GM12878 (cell line): ENCODE data around the gene RGMB. TPM values are rescaled to one million over a fixed set of nuclear protein-coding genes. Genes with fewer than 3 reads are reported as not detected.

Source experiments
- ATAC-seq: fragments of 200-7000 bp; cut with Tn5 transposase; 3 replicates; pipeline ENCODE4 v1.9.1; 2020; ENCODE audit warnings: mild to moderate bottlenecking, moderate library complexity
- BruUV-seq: library from RNA; stranded (reverse); fragments of 400-500 nt; replicated peaks from 2 replicates; lab custom pipeline; 2021; lab: Mats Ljungman, UMichigan
- CTCF ChIA-PET: fragments of 300-600 bp; sonication (Branson Sonifier 250); formaldehyde crosslinking; extraction: SDS; loops from one replicate; lab custom pipeline; 2021; ENCODE audit warnings: inconsistent platforms; lab: Yijun Ruan, JAX
- POLR2A ChIA-PET: fragments of 350-600 bp; formaldehyde crosslinking; extraction: SDS; loops from one replicate; lab custom pipeline; 2021; ENCODE audit warnings: inconsistent platforms; lab: Charles Lee
- RAD21 ChIA-PET: fragments of 300-600 bp; sonication (Branson Sonifier 250); formaldehyde crosslinking; loops from one replicate; lab custom pipeline; 2023; ENCODE audit warnings: antibody characterized with exemption; ENCODE audit not compliant: unreplicated experiment; lab: Charles Lee
- SMC1A ChIA-PET: fragments of 300-600 bp; sonication (Branson Sonifier 250); formaldehyde crosslinking; loops from one replicate; lab custom pipeline; 2023; ENCODE audit not compliant: unreplicated experiment, uncharacterized antibody; lab: Charles Lee
- DNase-seq: peaks from one replicate; pipeline ENCODE4 v3.0.0-alpha.2; 2011; ENCODE audit warnings: low read depth, low spot score
- FAIRE-seq: peaks from 3 replicates; lab custom pipeline; 2011; peaks lifted over from hg19 to GRCh38; lab: Jason Lieb, UNC
- H2AFZ ChIP-seq: 2 replicates; pipeline ENCODE4 v1.6.0; 2011; ENCODE audit warnings: low read depth, low read length, control low read depth; ENCODE audit not compliant: control insufficient read depth
- H3K27ac ChIP-seq: 2 replicates; pipeline ENCODE4 v1.5.1; 2011; ENCODE audit warnings: control low read depth; ENCODE audit not compliant: control insufficient read depth, insufficient read depth
- H3K27me3 ChIP-seq, 2 experiments: replicated peaks in 1 of 2; 2 replicates each; pipeline versions ENCODE4 v1.6.0 to v1.6.1; 2011; ENCODE audit warnings: low read length in 1 of 2; ENCODE audit not compliant: control insufficient read depth in 2 of 2, insufficient read depth in 2 of 2
- H3K36me3 ChIP-seq, 2 experiments: 2 replicates each; pipeline ENCODE4 v1.5.1; 2011; ENCODE audit warnings: low read length in 1 of 2; ENCODE audit not compliant: control insufficient read depth in 2 of 2, insufficient read depth in 2 of 2
- H3K4me1 ChIP-seq: 2 replicates; pipeline ENCODE4 v1.6.1; 2011; ENCODE audit warnings: mild to moderate bottlenecking, low read length, moderate library complexity, mixed read lengths; ENCODE audit not compliant: control insufficient read depth, insufficient read depth
- H3K4me2 ChIP-seq: 2 replicates; pipeline ENCODE4 v1.6.0; 2011; ENCODE audit warnings: control low read depth; ENCODE audit not compliant: control insufficient read depth, insufficient read depth
- H3K4me3 ChIP-seq: fragments of 200-600 bp; sonication (generic); 2 replicates; pipeline ENCODE4 v1.5.1; 2016
- H3K79me2 ChIP-seq: 2 replicates; pipeline ENCODE4 v1.6.0; 2011; ENCODE audit warnings: low read length; ENCODE audit not compliant: control insufficient read depth, insufficient read depth
- H3K9ac ChIP-seq: 2 replicates; pipeline ENCODE4 v1.8.0; 2011; ENCODE audit warnings: low read length, control low read depth, mixed read lengths; ENCODE audit not compliant: control insufficient read depth, insufficient read depth
- H3K9me3 ChIP-seq: replicated peaks from 3 replicates; pipeline ENCODE4 v1.5.1; 2011; ENCODE audit warnings: mild to moderate bottlenecking, low read length; ENCODE audit not compliant: control insufficient read depth, insufficient read depth
- H4K20me1 ChIP-seq: 2 replicates; pipeline ENCODE4 v1.6.0; 2011; ENCODE audit not compliant: control insufficient read depth, insufficient read depth
- ATF2 ChIP-seq: IDR thresholded peaks from 2 replicates; pipeline ENCODE4 v1.6.1; 2012; ENCODE audit warnings: low read length, inconsistent platforms
- BCL3 ChIP-seq: IDR thresholded peaks from 2 replicates; pipeline ENCODE4 v1.6.1; 2011; ENCODE audit warnings: borderline replicate concordance, low read depth, mild to moderate bottlenecking, moderate library complexity, low read length; ENCODE audit not compliant: insufficient read depth, poor library complexity, severe bottlenecking
- DPF2 ChIP-seq: fragments of 450-650 bp; IDR thresholded peaks from 2 replicates; pipeline ENCODE4 v1.6.1; 2017; ENCODE audit warnings: mild to moderate bottlenecking
- E2F4 ChIP-seq: IDR thresholded peaks from 2 replicates; pipeline ENCODE4 v1.6.1; 2012; ENCODE audit warnings: low read depth, low read length, improper control_type of control experiment
- FOXM1 ChIP-seq: IDR thresholded peaks from 2 replicates; pipeline ENCODE4 v1.6.1; 2012; ENCODE audit warnings: low read depth, mild to moderate bottlenecking, inconsistent platforms, low read length, moderate library complexity
- KLF5 ChIP-seq: fragments of 450-650 bp; IDR thresholded peaks from 2 replicates; pipeline ENCODE4 v1.6.1; 2014; ENCODE audit warnings: mild to moderate bottlenecking; ENCODE audit not compliant: partially characterized antibody
- MAX ChIP-seq: IDR thresholded peaks from 2 replicates; pipeline ENCODE4 v1.6.1; 2012; ENCODE audit warnings: low read depth, low read length, improper control_type of control experiment
- MXI1 ChIP-seq: fragments of 150-350 bp; IDR thresholded peaks from 2 replicates; pipeline ENCODE4 v1.6.1; 2011; ENCODE audit warnings: low read depth, mild to moderate bottlenecking, inconsistent platforms, low read length, improper control_type of control experiment
- NR2F1 ChIP-seq: fragments of 450-650 bp; conservative IDR thresholded peaks from 2 replicates; pipeline ENCODE4 v1.6.1; 2017; ENCODE audit warnings: mild to moderate bottlenecking
- POLR2A ChIP-seq: IDR thresholded peaks from 2 replicates; pipeline ENCODE4 v1.6.1; 2011; ENCODE audit warnings: low read depth, mild to moderate bottlenecking, low read length
- SKIL ChIP-seq: fragments of 450-650 bp; IDR thresholded peaks from 2 replicates; pipeline ENCODE4 v1.6.1; 2017; ENCODE audit warnings: mild to moderate bottlenecking, low read depth, inconsistent platforms; ENCODE audit not compliant: poor library complexity, severe bottlenecking
- SMC3 ChIP-seq: IDR thresholded peaks from 2 replicates; pipeline ENCODE4 v1.6.1; 2011; ENCODE audit warnings: low read length, improper control_type of control experiment, borderline replicate concordance
- ZNF217 ChIP-seq: fragments of 450-650 bp; IDR thresholded peaks from 2 replicates; pipeline ENCODE4 v1.6.1; 2017; ENCODE audit warnings: antibody characterized with exemption, mild to moderate bottlenecking
- ZSCAN29 ChIP-seq: fragments of 450-650 bp; IDR thresholded peaks from 2 replicates; pipeline ENCODE4 v1.6.1; 2017; ENCODE audit warnings: mild to moderate bottlenecking, moderate library complexity
- WGBS: methylation state at CpG from one replicate; pipeline ENCODE4 v1.1.6; 2016; ENCODE audit warnings: low lambda C conversion rate; ENCODE audit not compliant: insufficient replicate concordance, insufficient coverage; ENCODE audit errors: missing lambda C conversion rate; 5-methylcytosine and 5-hydroxymethylcytosine counted together
- in situ Hi-C: fragments of 300-500 bp; cut with MboI; formaldehyde crosslinking; loops from 9 replicates; pipeline ENCODE4 v1.14.3; 2018; ENCODE audit warnings: mixed read lengths
- intact Hi-C: fragments of 100-400 bp; cut with micrococcal nuclease; formaldehyde crosslinking; loops from one replicate; pipeline ENCODE4 v1.14.2; 2022; ENCODE audit not compliant: unreplicated experiment
- polyA plus RNA-seq, 11 experiments: library from polyadenylated mRNA; depleted of rRNA in 4 of 11; unstranded in 6 of 11; stranded (reverse) in 5 of 11; fragments of >200 nt; fragmentation: Nextera tagmentation in 4 of 11; fragmentation: Illumina TruSeq in 1 of 11; extraction: Ambion mirVana in 4 of 11; extraction: Trizol in 1 of 11; gene quantifications; 1 replicate in 1 of 11; 2 replicates in 10 of 11; pipeline versions ENCODE4 v1.2.1 to v1.2.3, GENCODE V29; 2011 to 2016; ENCODE audit warnings: inconsistent platforms in 2 of 11, missing spikeins in 2 of 11, low read depth in 1 of 11
- total RNA-seq, 4 experiments: library from RNA; depleted of rRNA in 3 of 4; stranded (reverse); fragments of >200 nt in 3 of 4; fragmentation: Illumina TruSeq in 1 of 4; extraction: Trizol in 1 of 4; gene quantifications; 2 replicates each; pipeline versions ENCODE4 v1.2.1 to v1.2.3, GENCODE V29; 2013 to 2021

The RGMB gene
- total and polyA plus RNA-seq, 10 of the 15 experiments (the other 5 are each of a cell fraction or from before 2014, with no cell fraction given): 1.3 to 15.3 (median 7.4) TPM

GRCh38 chr5:98813755-98814154 is 40.3 kb downstream of the RGMB start (continued):
- peak; percentile 77 for TF ChIP-seq ATF2
- TF ChIP-seq, all 136 proteins: peak for 13

- 71% methylated on average over 6 of the region's 6 CpGs for WGBS
- ChIA-PET CTCF (interaction anchor here (1.4 kb wide), 1 partner anchor 23 kb away, joined by 3 read pairs; no protein-coding TSS in a partner anchor), SMC1A (interaction anchor here (1.8 kb wide), 1 partner anchor 21 kb away, joined by 3 read pairs; no protein-coding TSS in a partner anchor), POLR2A (no interaction called here)
- Histone ChIP-seq H3K79me2 (no peaks in the 10 kb centered on the region), H3K27ac (no peak overlapping the region), H3K27me3 (no peaks in the 10 kb centered on the region), H3K9ac (no peak overlapping the region)
- no peak for ATAC-seq
- in situ Hi-C loops: no loop called here
- intact Hi-C loops: no loop called here
- TF ChIP-seq BCL3: no peak
- TF ChIP-seq KLF5: no peak
- no peak for TF ChIP-seq ATF2
- TF ChIP-seq ZNF217: no peak
- TF ChIP-seq NR2F1: no peak
- TF ChIP-seq FOXM1: no peak
- no peak for TF ChIP-seq E2F4
- TF ChIP-seq POLR2A: no peak
- TF ChIP-seq SMC3: no peak
- TF ChIP-seq ZSCAN29: no peak
- TF ChIP-seq DPF2: no peak
- TF ChIP-seq MXI1: no peak
- TF ChIP-seq SKIL: no peak
- TF ChIP-seq MAX: no peak
- TF ChIP-seq, all 136 proteins: peak for 0
- FAIRE-seq (no peak), DNase-seq (no peak)
- Histone ChIP-seq H3K36me3 (no peaks in the 10 kb centered on the region), H3K4me2 (no peak overlapping the region), H3K4me3 (no peak overlapping the region), H2AFZ (no peak overlapping the region), H4K20me1 (no peaks in the 10 kb centered on the region), H3K9me3 (no peaks in the 10 kb centered on the region), H3K4me1 (no peaks in the 10 kb centered on the region)
- no TSS peak for BruUV-seq
- RAD21 ChIA-PET: no interaction called here
Measured at GRCh38 chr5:98816582-98817222, 43.2 kb downstream of the RGMB start.
